ENCODE measurements around the gene WDR45.

The WDR45 gene

GRCh38 chrX:49117581-49117980 is 37.9 kb upstream of the WDR45 start:
- Histone ChIP-seq H3K27me3 (no peaks in the 10 kb centered on the region), H3K4me3 (no peak overlapping the region), H3K36me3 (peaks cover 0 to 75% (median 47%) of the 10 kb centered on the region in 3 donors), H3K4me1 (peaks cover 0 to 10% (median 3%) of the 10 kb centered on the region in 4 donors), H3K9me3 (no peaks in the 10 kb centered on the region), H3K27ac (no peak overlapping the region)
- intact Hi-C loops (cut with DNase I; ENCODE audit: low total_unique reads): no loop called here
- DNase-seq: no peak
- no peak for TF ChIP-seq CTCF (IDR thresholded peaks at IDR 0.05)

- H3K27ac ChIP-seq: no peak overlapping the region
- no peaks in the 10 kb centered on the region for H3K27me3 ChIP-seq
- intact Hi-C loops (cut with DNase I; ENCODE audit: low total_unique reads): no loop called here
- DNase-seq: no peak
- H3K4me3 ChIP-seq: no peak overlapping the region
- no peaks in the 10 kb centered on the region for H3K9me3 ChIP-seq
- peaks cover 0 to 2% (median 0%) of the 10 kb centered on the region in 4 donors for H3K4me1 ChIP-seq
- peaks cover 0 to 77% (median 52%) of the 10 kb centered on the region in 3 donors for H3K36me3 ChIP-seq
- no peak for TF ChIP-seq CTCF (IDR thresholded peaks at IDR 0.05)
Observed at GRCh38 chrX:49116716-49117115, 37.0 kb upstream of the WDR45 start.

GRCh38 chrX:49116076-49116475 is 36.4 kb upstream of the WDR45 start:
- H3K9me3 ChIP-seq: no peaks in the 10 kb centered on the region
- no peak for TF ChIP-seq CTCF (IDR thresholded peaks at IDR 0.05)
- no peak for DNase-seq
- no peak overlapping the region for H3K27ac ChIP-seq
- no peak overlapping the region for H3K4me3 ChIP-seq
- H3K27me3 ChIP-seq: no peaks in the 10 kb centered on the region
- intact Hi-C loops (cut with DNase I; ENCODE audit: low total_unique reads): no loop called here
- H3K4me1 ChIP-seq: no peaks in the 10 kb centered on the region
- peaks cover 0 to 78% (median 51%) of the 10 kb centered on the region in 3 donors for H3K36me3 ChIP-seq

GRCh38 chrX:49111791-49112190 is 32.1 kb upstream of the WDR45 start:
- H3K9me3 ChIP-seq: no peaks in the 10 kb centered on the region
- DNase-seq: no peak
- peaks cover 0 to 48% (median 30%) of the 10 kb centered on the region in 3 donors for H3K36me3 ChIP-seq
- no peaks in the 10 kb centered on the region for H3K27me3 ChIP-seq
- intact Hi-C loops (cut with DNase I; ENCODE audit: low total_unique reads): no loop called here
- H3K4me1 ChIP-seq: no peaks in the 10 kb centered on the region
- no peak overlapping the region for H3K4me3 ChIP-seq
- TF ChIP-seq CTCF (IDR thresholded peaks at IDR 0.05): no peak
- H3K27ac ChIP-seq: no peak overlapping the region

- intact Hi-C loops (cut with DNase I; ENCODE audit: low total_unique reads): no loop called here
Observed at GRCh38 chrX:49110417-49110816, 30.7 kb upstream of the WDR45 start.

More at GRCh38 chrX:49110417-49110816, 30.7 kb upstream of the WDR45 start:
- Histone ChIP-seq H3K27me3 (no peaks in the 10 kb centered on the region), H3K27ac (no peak overlapping the region), H3K9me3 (no peaks in the 10 kb centered on the region), H3K4me3 (no peak overlapping the region), H3K4me1 (no peaks in the 10 kb centered on the region), H3K36me3 (peaks cover 0 to 34% (median 18%) of the 10 kb centered on the region in 3 donors)
- TF ChIP-seq CTCF (IDR thresholded peaks at IDR 0.05): no peak
- DNase-seq: no peak
